ENCODE data around the gene TECPR2.

The TECPR2 gene

GRCh38 chr14:102497998-102498677, 135.4 kb downstream of the TECPR2 start:
- no peak for TF ChIP-seq REST (IDR thresholded peaks at IDR 0.05; ENCODE audit: insufficient read depth in 1 of 2, low read depth in 2 of 2, low read length in 2 of 2)
- TF ChIP-seq SIN3A (IDR thresholded peaks at IDR 0.05; ENCODE audit: borderline replicate concordance, insufficient read depth, low read length) = no peak
- no peak for TF ChIP-seq FOXP2 (optimal IDR thresholded peaks at IDR 0.05; ENCODE audit: borderline replicate concordance, extremely low read depth, extremely low read length, insufficient read depth)
- no peak for TF ChIP-seq TAF1 (IDR thresholded peaks at IDR 0.05; ENCODE audit: borderline replicate concordance, insufficient read depth, low read length)
- no peak for TF ChIP-seq POLR2AphosphoS5 (IDR thresholded peaks at IDR 0.05; ENCODE audit: low read depth, low read length)

- TF ChIP-seq REST (IDR thresholded peaks at IDR 0.05; ENCODE audit: insufficient read depth in 1 of 2, low read depth in 2 of 2, low read length in 2 of 2) (no peak), FOXP2 (optimal IDR thresholded peaks at IDR 0.05; ENCODE audit: borderline replicate concordance, extremely low read depth, extremely low read length, insufficient read depth) (no peak), TAF1 (IDR thresholded peaks at IDR 0.05; ENCODE audit: borderline replicate concordance, insufficient read depth, low read length) (no peak), POLR2AphosphoS5 (IDR thresholded peaks at IDR 0.05; ENCODE audit: low read depth, low read length) (no peak), SIN3A (IDR thresholded peaks at IDR 0.05; ENCODE audit: borderline replicate concordance, insufficient read depth, low read length) (no peak)
Observed at GRCh38 chr14:102498678-102499265, 136.0 kb downstream of the TECPR2 start.

- TF ChIP-seq TAF1 (IDR thresholded peaks at IDR 0.05; ENCODE audit: borderline replicate concordance, insufficient read depth, low read length) (no peak), REST (IDR thresholded peaks at IDR 0.05; ENCODE audit: insufficient read depth in 1 of 2, low read depth in 2 of 2, low read length in 2 of 2) (no peak), SIN3A (IDR thresholded peaks at IDR 0.05; ENCODE audit: borderline replicate concordance, insufficient read depth, low read length) (no peak), POLR2AphosphoS5 (IDR thresholded peaks at IDR 0.05; ENCODE audit: low read depth, low read length) (no peak), FOXP2 (optimal IDR thresholded peaks at IDR 0.05; ENCODE audit: borderline replicate concordance, extremely low read depth, extremely low read length, insufficient read depth) (no peak)
Observed at GRCh38 chr14:102499401-102500157, 136.8 kb downstream of the TECPR2 start.

- TF ChIP-seq TAF1 (IDR thresholded peaks at IDR 0.05; ENCODE audit: borderline replicate concordance, insufficient read depth, low read length) (no peak), SIN3A (IDR thresholded peaks at IDR 0.05; ENCODE audit: borderline replicate concordance, insufficient read depth, low read length) (no peak), FOXP2 (optimal IDR thresholded peaks at IDR 0.05; ENCODE audit: borderline replicate concordance, extremely low read depth, extremely low read length, insufficient read depth) (no peak), REST (IDR thresholded peaks at IDR 0.05; ENCODE audit: insufficient read depth in 1 of 2, low read depth in 2 of 2, low read length in 2 of 2) (no peak), POLR2AphosphoS5 (IDR thresholded peaks at IDR 0.05; ENCODE audit: low read depth, low read length) (no peak)
Observed at GRCh38 chr14:102500158-102500662, 137.5 kb downstream of the TECPR2 start.
